C4-2B (cell line): ENCODE results near the gene STAG1.

Experiments used
- ZFX ChIP-seq: fragments of 450-650 bp; IDR thresholded peaks from 2 replicates; pipeline ENCODE4 v1.6.1; 2017
- TF ChIP-seq, protein P1 (sequence below): fragments of 450-650 bp; conservative IDR thresholded peaks from 2 replicates; pipeline ENCODE4 v1.5.1; 2017; ENCODE audit warnings: mild to moderate bottlenecking

DNA sequence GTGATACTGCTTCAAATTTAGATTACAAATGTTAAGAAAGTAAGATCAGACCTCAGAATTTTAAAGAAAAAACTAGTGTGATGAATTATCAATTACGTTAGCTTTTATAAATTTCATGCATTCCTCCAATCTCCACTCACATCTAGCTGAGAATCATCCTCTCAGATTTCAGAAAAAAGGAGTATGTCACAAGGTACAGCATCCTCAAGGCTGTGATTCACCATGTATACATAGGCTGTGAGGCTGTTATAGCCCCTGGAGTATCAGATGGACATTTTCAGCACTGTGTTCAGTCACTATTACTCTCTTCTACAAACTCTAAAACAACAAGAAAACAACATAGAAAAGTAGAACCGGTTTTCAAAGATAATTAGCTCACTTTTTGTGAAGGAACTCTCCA lies 287.7 kb downstream of the STAG1 start:
- TF ChIP-seq, protein P1, sequence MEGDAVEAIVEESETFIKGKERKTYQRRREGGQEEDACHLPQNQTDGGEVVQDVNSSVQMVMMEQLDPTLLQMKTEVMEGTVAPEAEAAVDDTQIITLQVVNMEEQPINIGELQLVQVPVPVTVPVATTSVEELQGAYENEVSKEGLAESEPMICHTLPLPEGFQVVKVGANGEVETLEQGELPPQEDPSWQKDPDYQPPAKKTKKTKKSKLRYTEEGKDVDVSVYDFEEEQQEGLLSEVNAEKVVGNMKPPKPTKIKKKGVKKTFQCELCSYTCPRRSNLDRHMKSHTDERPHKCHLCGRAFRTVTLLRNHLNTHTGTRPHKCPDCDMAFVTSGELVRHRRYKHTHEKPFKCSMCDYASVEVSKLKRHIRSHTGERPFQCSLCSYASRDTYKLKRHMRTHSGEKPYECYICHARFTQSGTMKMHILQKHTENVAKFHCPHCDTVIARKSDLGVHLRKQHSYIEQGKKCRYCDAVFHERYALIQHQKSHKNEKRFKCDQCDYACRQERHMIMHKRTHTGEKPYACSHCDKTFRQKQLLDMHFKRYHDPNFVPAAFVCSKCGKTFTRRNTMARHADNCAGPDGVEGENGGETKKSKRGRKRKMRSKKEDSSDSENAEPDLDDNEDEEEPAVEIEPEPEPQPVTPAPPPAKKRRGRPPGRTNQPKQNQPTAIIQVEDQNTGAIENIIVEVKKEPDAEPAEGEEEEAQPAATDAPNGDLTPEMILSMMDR: no peak
- no peak for TF ChIP-seq ZFX
